ENCODE measurements around the gene CEP57L1. TPM values are rescaled to one million over a fixed set of nuclear protein-coding genes. Genes with fewer than 3 reads are reported as not detected.
"Not testable (repeated sequence)": the region's sequence is repeated elsewhere in the genome, so short reads cannot be mapped to it uniquely, and the experiment has no call there.

CEP57L1 gene
- total and polyA plus RNA-seq, 3 experiments from 2014 or later: 7.8 to 19.1 (median 18.6) TPM

DNA sequence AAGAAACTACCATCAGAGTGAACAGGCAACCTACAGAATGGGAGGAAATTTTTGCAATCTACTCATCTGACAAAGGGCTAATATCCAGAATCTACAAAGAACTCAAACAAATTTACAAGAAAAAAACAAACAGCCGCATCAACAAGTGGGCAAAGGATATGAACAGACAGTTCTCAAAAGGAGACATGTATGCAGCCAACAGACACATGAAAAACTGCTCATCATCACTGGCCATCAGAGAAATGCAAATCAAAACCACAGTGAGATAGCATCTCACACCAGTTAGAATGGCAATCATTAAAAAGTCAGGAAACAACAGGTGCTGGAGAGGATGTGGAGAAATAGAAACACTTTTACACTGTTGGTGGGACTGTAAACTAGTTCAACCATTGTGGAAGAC, 40.3 kb downstream of the CEP57L1 start:
- H3K36me3 ChIP-seq (ENCODE audit: insufficient read depth, low read length); DNase-seq; H3K4me3 Mint-ChIP-seq; H3K27ac ChIP-seq (ENCODE audit: low read depth, low read length); CTCF ChIA-PET; H3K4me1 ChIP-seq (ENCODE audit: insufficient read depth, low read length); H3K27ac Mint-ChIP-seq; POLR2A ChIA-PET; H3K4me3 ChIP-seq (ENCODE audit: low read length); H3K4me1 Mint-ChIP-seq; H3K9me3 ChIP-seq (ENCODE audit: low read length); H3K9me3 Mint-ChIP-seq; H3K27me3 ChIP-seq (ENCODE audit: insufficient read depth, low read length, poor library complexity, severe bottlenecking); H3K27me3 Mint-ChIP-seq: not testable (repeated sequence)
- H3K36me3 Mint-ChIP-seq: peaks cover 0 to 12% (median 1%) of the 10 kb centered on the region in 3 donors

GRCh38 chr6:109136039-109136438, 40.7 kb downstream of the CEP57L1 start:
- H3K27ac Mint-ChIP-seq; H3K4me1 ChIP-seq (ENCODE audit: insufficient read depth, low read length); H3K27me3 ChIP-seq (ENCODE audit: insufficient read depth, low read length, poor library complexity, severe bottlenecking); H3K36me3 ChIP-seq (ENCODE audit: insufficient read depth, low read length); H3K9me3 ChIP-seq (ENCODE audit: low read length); H3K36me3 Mint-ChIP-seq; H3K27me3 Mint-ChIP-seq; H3K4me3 Mint-ChIP-seq; H3K4me1 Mint-ChIP-seq; POLR2A ChIA-PET; H3K9me3 Mint-ChIP-seq; H3K27ac ChIP-seq (ENCODE audit: low read depth, low read length); H3K4me3 ChIP-seq (ENCODE audit: low read length); DNase-seq; CTCF ChIA-PET: not testable (repeated sequence)

- DNase-seq; H3K4me3 ChIP-seq (ENCODE audit: low read length); POLR2A ChIA-PET; H3K27ac Mint-ChIP-seq; H3K4me1 ChIP-seq (ENCODE audit: insufficient read depth, low read length); H3K27me3 ChIP-seq (ENCODE audit: insufficient read depth, low read length, poor library complexity, severe bottlenecking); CTCF ChIA-PET; H3K9me3 Mint-ChIP-seq; H3K36me3 Mint-ChIP-seq; H3K4me1 Mint-ChIP-seq; H3K4me3 Mint-ChIP-seq; H3K36me3 ChIP-seq (ENCODE audit: insufficient read depth, low read length); H3K27ac ChIP-seq (ENCODE audit: low read depth, low read length); H3K27me3 Mint-ChIP-seq; H3K9me3 ChIP-seq (ENCODE audit: low read length): not testable (repeated sequence)
Observed at GRCh38 chr6:109136530-109136929, 41.2 kb downstream of the CEP57L1 start.

DNA sequence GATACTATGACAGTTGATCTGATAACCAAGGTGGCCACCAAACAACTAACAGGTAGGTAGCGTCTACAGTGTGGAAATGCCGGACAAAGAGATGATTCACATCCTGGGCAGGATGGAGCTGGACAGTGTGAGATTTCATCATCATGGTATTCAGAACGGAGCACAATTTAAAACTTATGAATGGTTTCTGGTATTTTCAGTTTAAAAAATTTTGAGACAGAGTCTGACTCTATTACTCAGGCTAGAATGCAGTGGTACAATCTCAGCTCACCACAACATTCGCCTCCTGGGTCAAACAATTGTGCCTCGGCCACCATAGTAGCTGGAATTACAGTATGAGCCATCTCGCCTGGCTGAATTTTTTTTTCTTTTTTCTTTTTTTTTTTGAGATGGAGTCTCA, 43.8 kb downstream of the CEP57L1 start:
- ChIA-PET CTCF (no interaction called here), POLR2A (no interaction called here)
- Mint-ChIP-seq H3K9me3 (peaks cover 0 to 2% (median 0%) of the 10 kb centered on the region in 5 donors), H3K27ac (peak overlapping the region in 1 of 8 donors; percentile 42), H3K36me3 (peaks cover 3 to 12% (median 6%) of the 10 kb centered on the region in 3 donors), H3K4me1 (no peaks in the 10 kb centered on the region), H3K27me3 (peaks cover 0 to 1% of the 10 kb centered on the region in 2 donors), H3K4me3 (no peak overlapping the region)
- Histone ChIP-seq H3K4me1 (ENCODE audit: insufficient read depth, low read length) (no peaks in the 10 kb centered on the region), H3K4me3 (ENCODE audit: low read length) (no peak overlapping the region), H3K9me3 (ENCODE audit: low read length) (no peaks in the 10 kb centered on the region), H3K27me3 (ENCODE audit: insufficient read depth, low read length, poor library complexity, severe bottlenecking) (no peaks in the 10 kb centered on the region), H3K36me3 (ENCODE audit: insufficient read depth, low read length) (no peaks in the 10 kb centered on the region), H3K27ac (ENCODE audit: low read depth, low read length) (no peak overlapping the region)
- DNase-seq: no peak

GRCh38 chr6:109142067-109142466, 46.8 kb downstream of the CEP57L1 start:
- CTCF ChIA-PET; H3K27ac ChIP-seq (ENCODE audit: low read depth, low read length); H3K36me3 ChIP-seq (ENCODE audit: insufficient read depth, low read length); H3K4me3 ChIP-seq (ENCODE audit: low read length); DNase-seq; H3K27me3 Mint-ChIP-seq; H3K9me3 ChIP-seq (ENCODE audit: low read length); H3K4me1 Mint-ChIP-seq; H3K27me3 ChIP-seq (ENCODE audit: insufficient read depth, low read length, poor library complexity, severe bottlenecking); H3K4me3 Mint-ChIP-seq; H3K9me3 Mint-ChIP-seq; POLR2A ChIA-PET; H3K4me1 ChIP-seq (ENCODE audit: insufficient read depth, low read length): not testable (repeated sequence)
- H3K36me3 Mint-ChIP-seq: peaks cover 5 to 12% (median 6%) of the 10 kb centered on the region in 3 donors
- peak overlapping the region in 1 of 8 donors; percentile 62 for H3K27ac Mint-ChIP-seq

DNA sequence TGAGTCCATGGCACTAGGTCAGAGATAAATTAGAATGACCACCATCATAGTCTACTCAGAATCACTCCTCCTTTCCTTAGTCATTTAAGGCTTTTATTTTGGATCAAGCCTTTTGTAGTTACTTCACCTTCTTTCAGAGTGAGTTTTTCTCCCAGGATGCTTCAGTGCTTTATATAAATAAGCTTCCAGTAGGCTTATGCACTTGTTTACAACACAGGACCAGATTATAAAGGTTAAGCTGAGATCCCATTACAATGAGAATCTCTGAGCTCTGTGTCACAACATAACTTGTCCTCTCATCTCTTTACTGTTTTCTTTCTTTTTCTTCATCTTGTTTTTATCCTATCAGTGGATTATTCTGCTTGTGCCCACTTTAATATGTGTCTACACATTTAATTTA, 47.9 kb downstream of the CEP57L1 start:
- H3K4me3 ChIP-seq (ENCODE audit: low read length): no peak overlapping the region
- no peaks in the 10 kb centered on the region for H3K9me3 ChIP-seq (ENCODE audit: low read length)
- CTCF ChIA-PET: no interaction called here
- Mint-ChIP-seq H3K4me3 (no peak overlapping the region), H3K27me3 (peaks cover 0 to 1% of the 10 kb centered on the region in 2 donors), H3K9me3 (no peaks in the 10 kb centered on the region), H3K4me1 (no peaks in the 10 kb centered on the region), H3K36me3 (peaks cover 10 to 17% (median 11%) of the 10 kb centered on the region in 3 donors), H3K27ac (no peak overlapping the region)
- no peaks in the 10 kb centered on the region for H3K36me3 ChIP-seq (ENCODE audit: insufficient read depth, low read length)
- POLR2A ChIA-PET: no interaction called here
- no peak overlapping the region for H3K27ac ChIP-seq (ENCODE audit: low read depth, low read length)
- H3K4me1 ChIP-seq (ENCODE audit: insufficient read depth, low read length): no peaks in the 10 kb centered on the region
- DNase-seq: no peak
- no peaks in the 10 kb centered on the region for H3K27me3 ChIP-seq (ENCODE audit: insufficient read depth, low read length, poor library complexity, severe bottlenecking)

- CTCF ChIA-PET; H3K4me1 ChIP-seq (ENCODE audit: insufficient read depth, low read length); H3K9me3 ChIP-seq (ENCODE audit: low read length); H3K9me3 Mint-ChIP-seq; H3K4me3 Mint-ChIP-seq; H3K36me3 ChIP-seq (ENCODE audit: insufficient read depth, low read length); H3K27me3 Mint-ChIP-seq; H3K27ac ChIP-seq (ENCODE audit: low read depth, low read length); H3K4me1 Mint-ChIP-seq; H3K27ac Mint-ChIP-seq; H3K27me3 ChIP-seq (ENCODE audit: insufficient read depth, low read length, poor library complexity, severe bottlenecking); POLR2A ChIA-PET; H3K4me3 ChIP-seq (ENCODE audit: low read length); DNase-seq: not testable (repeated sequence)
- peaks cover 14 to 28% (median 17%) of the 10 kb centered on the region in 3 donors for H3K36me3 Mint-ChIP-seq
Observed at GRCh38 chr6:109148251-109148650, 52.9 kb downstream of the CEP57L1 start.

DNA sequence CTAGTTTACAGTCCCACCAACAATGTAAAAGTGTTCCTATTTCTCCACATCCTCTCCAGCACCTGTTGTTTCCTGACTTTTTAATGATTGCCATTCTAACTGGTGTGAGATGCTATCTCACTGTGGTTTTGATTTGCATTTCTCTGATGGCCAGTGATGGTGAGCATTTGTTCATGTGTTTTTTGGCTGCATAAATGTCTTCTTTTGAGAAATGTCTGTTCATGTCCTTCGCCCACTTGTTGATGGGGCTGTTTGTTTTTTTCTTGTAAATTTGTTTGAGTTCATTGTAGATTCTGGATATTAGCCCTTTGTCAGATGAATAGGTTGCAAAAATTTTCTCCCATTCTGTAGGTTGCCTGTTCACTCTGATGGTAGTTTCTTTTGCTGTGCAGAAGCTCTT, 53.4 kb downstream of the CEP57L1 start:
- peak overlapping the region in 1 of 8 donors; percentile 71 for H3K27ac Mint-ChIP-seq
- H3K9me3 ChIP-seq (ENCODE audit: low read length); H3K9me3 Mint-ChIP-seq; H3K27me3 ChIP-seq (ENCODE audit: insufficient read depth, low read length, poor library complexity, severe bottlenecking); H3K4me1 ChIP-seq (ENCODE audit: insufficient read depth, low read length); DNase-seq; H3K36me3 ChIP-seq (ENCODE audit: insufficient read depth, low read length); H3K27ac ChIP-seq (ENCODE audit: low read depth, low read length); POLR2A ChIA-PET; H3K4me3 Mint-ChIP-seq; H3K4me3 ChIP-seq (ENCODE audit: low read length); H3K4me1 Mint-ChIP-seq; H3K27me3 Mint-ChIP-seq; CTCF ChIA-PET: not testable (repeated sequence)
- H3K36me3 Mint-ChIP-seq: peaks cover 14 to 27% (median 19%) of the 10 kb centered on the region in 3 donors

- H3K9me3 ChIP-seq (ENCODE audit: low read length): no peaks in the 10 kb centered on the region
- H3K27ac ChIP-seq (ENCODE audit: low read depth, low read length): no peak overlapping the region
- no peak overlapping the region for H3K4me3 ChIP-seq (ENCODE audit: low read length)
- no peaks in the 10 kb centered on the region for H3K36me3 ChIP-seq (ENCODE audit: insufficient read depth, low read length)
- H3K9me3 Mint-ChIP-seq: peaks cover 0 to 5% (median 4%) of the 10 kb centered on the region in 5 donors
- no peak overlapping the region for H3K27ac Mint-ChIP-seq
- ChIA-PET POLR2A (no interaction called here), CTCF (no interaction called here)
- peaks cover 23 to 35% (median 26%) of the 10 kb centered on the region in 3 donors for H3K36me3 Mint-ChIP-seq
- no peak for DNase-seq
- H3K27me3 ChIP-seq (ENCODE audit: insufficient read depth, low read length, poor library complexity, severe bottlenecking): no peaks in the 10 kb centered on the region
- H3K4me1 Mint-ChIP-seq: no peaks in the 10 kb centered on the region
- H3K4me3 Mint-ChIP-seq: no peak overlapping the region
- H3K27me3 Mint-ChIP-seq: no peaks in the 10 kb centered on the region
- H3K4me1 ChIP-seq (ENCODE audit: insufficient read depth, low read length): no peaks in the 10 kb centered on the region
Observed at GRCh38 chr6:109153752-109154151, 58.4 kb downstream of the CEP57L1 start.
